HG02970 (cell line): Measurements from ENCODE around the gene RIMBP2.

Source experiments
- ATAC-seq: cut with Tn5 transposase; IDR thresholded peaks from one replicate; pipeline ENCODE4 v1.9.1; 2021; ENCODE audit warnings: mild to moderate bottlenecking, moderate library complexity, moderate number of reproducible peaks; ENCODE audit not compliant: unreplicated experiment, low FRiP score

The RIMBP2 gene

DNA sequence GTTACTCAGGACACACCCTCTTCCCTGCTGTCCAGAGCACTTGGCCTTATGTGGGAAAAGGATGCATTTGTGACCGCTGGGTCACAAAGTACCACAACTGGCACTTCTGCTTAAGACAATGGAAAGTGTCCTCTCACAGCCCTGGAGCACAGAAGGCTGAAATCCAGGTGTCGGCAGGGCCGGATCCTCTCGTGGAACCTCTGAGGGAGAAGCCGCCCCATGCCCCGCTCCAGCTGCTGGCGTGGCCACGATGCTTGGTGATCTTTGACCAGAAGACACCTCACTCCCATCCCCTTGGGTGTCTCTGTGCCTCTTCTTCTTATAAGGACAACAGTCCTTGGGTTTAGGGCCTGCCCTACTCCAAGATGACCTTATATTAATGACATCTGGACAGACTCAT, 221.4 kb downstream of the RIMBP2 start:
- no peak for ATAC-seq

DNA sequence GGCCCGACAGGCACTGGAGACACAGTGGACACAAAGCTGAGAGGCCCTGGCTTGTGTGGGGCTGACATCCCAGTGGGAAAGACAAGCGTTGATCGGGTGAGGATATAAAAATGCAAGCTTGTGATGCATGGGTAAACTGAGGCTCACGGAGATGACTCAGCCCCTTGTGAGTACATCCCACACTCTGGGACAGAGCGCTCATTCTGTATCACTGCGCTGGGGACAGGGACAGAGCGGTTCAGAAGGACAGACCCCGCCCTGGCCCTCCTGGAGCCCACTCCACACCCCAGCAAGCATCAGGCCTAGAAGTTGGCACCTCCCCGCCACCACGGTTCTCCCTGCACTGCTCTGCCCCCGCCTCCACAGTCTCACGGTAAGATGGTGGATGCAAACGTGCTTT, 222.1 kb downstream of the RIMBP2 start:
- ATAC-seq = no peak

DNA sequence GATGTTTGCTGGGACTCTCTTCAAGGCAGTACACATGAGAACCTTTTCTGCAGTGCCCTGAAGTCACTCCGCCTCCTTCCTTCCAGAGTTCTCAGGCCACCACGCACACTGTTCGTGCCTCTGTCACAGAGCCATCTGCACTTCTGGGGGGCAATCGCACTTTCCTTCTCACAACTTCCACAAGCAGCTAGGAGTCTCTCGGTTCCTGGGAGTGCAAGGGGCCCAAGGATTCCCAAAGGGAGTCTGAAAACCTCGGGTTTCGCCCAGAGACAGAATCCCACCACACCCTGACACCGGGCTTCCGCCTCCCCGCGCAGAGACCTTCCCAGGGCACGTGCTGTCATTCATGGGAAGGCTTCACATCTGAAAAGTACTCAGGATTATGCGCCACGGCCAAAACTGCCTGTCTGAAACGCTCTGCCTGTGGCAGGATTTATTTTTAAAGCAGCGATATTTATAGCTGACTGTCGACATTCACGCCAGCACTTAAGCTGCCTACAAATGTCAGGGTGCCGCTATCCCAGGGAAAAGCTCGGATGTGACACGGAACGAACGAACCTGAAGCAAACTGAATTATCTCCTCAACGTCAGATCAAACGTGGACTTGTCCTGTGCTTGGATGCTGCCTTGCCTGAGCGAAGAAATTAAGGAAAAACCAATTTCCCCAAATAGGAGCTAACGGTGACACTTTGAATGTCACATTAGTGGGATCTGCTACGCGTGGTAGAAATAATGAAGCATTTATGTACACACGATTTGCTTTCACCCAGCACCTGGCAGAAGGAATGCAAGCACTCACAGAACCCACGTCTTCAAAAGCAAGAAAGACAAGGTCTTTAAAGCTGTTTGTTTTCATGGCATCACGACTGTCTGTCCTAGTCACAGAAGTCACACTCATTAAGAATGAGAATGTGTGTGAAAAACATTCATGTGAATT, 224.4 kb downstream of the RIMBP2 start:
- no peak for ATAC-seq

DNA sequence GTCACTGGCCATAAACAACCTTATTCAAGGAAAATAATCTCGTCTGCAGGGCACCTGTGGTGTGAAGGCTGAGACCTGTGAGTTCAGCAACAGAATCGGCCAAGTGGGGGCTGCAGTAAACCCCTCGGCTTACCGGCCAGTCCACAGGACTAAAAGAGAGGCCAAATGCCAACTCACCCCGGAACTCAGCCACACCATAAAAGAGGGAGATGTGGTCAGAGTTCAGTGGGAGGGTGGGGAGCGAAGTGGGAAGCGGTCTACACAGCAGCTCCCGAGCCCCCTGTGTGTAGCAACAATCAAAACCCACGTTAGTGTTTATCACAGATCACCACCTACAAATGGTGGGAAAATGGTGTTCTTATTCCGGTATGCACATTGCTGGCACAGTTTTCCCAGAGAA, 225.4 kb downstream of the RIMBP2 start:
- no peak for ATAC-seq

DNA sequence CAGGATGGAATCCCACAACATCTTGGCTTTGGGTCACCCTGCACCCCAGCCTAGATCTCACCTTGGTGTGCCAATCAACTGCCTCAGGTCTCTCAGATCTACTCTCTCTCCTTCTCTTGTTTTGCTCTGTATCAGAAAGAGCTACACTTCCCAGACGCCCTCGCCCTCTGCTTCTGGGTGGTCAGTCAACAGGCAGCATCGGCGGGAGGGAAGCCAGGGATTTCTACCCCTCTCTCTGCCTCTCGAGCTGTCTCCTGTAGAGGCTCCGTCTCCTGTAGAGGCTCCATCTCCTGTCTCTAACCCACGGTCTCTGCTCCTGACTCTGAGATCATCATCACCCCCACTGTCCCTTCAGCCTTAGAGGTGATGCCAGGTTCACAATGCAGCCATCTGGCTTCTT, 226.8 kb downstream of the RIMBP2 start:
- no peak for ATAC-seq

DNA sequence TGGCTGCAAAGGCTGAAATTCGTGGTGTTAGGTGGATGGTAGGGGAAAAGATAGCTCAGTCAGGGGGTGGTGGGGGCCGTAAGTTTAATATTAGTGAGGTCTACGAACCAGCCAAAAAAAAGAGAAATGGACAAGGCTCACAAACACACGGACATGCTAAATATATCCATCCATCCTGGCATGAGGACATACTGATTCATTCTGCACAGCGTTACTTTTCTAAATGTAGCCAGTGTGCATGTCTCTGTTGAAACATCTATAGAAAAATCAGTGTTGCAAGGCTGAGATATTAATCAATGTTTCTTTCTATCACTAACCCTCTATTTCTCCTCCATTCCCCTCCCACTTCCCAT, 227.8 kb downstream of the RIMBP2 start:
- ATAC-seq = no peak

DNA sequence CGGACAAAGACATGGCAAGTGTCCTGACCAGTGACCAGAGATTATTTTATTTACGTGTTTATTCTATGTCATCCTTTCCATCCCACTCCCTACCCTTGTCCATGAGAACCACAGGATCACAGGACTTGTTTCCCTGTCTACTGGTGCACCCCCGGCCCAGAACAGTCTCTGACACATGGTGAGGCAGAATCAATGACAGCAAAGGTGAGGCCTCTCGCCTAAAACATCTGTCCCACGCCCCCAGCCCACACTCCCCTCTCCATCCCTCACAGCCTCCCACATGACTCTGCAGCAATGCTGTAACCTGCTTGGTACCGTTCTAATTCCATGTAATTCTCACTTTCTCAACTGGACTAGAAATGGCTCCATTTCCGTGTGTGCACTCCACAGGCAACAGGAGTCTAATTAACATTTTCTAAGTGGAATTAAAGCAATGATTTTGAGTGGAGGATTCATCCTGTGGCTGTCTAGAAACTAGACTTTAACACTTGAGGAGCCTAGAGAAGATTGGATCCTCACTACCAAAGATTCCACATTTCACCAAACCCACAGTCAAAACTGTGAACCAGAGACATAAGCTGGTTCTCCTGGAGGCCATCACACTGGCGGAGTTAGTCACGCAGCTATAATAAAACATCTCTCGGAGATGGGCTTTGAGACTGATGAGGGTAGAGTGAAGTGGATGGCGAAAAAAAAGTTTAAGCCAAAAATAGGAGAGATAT, 228.3 kb downstream of the RIMBP2 start:
- ATAC-seq = no peak

DNA sequence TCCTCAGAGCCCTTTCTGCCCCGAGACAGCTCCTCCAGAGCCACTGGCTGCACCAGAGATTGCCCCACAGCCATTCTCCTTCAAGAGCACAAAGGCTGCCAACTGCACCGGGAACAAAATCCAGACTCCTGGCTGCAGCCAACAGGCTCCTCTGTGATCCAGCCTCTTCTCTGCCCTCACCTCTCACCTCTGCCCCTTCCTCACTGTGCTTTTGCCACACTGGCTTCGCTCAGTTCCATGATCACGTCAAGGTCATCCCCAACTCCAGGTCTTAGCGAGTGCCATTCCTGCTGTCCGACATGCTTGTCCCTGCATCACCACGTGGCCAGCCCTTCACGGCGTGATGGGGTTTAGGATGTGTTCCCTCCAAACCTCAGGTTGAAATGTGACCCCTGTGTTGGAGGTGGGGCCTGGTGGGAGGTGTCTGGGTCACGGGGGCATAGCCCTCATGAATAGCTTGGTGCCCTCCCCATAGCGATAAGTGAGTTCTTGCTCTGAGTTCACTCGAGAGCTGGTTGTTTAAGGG, 229.1 kb downstream of the RIMBP2 start:
- no peak for ATAC-seq

DNA sequence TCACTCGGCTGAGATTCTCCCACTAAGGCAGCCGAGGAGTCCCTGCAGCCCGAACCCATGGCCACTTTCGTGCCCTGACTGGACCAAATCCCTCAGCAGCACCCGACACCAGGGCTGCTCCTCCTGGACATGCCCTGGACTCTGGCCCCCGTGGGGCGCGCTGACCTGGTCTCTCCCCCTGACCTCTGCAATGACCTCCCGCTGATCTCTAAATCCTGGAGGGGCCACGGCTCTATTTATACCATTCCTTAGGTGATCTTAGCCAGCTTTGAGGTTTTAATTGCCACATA, 230.0 kb downstream of the RIMBP2 start:
- ATAC-seq = no peak

DNA sequence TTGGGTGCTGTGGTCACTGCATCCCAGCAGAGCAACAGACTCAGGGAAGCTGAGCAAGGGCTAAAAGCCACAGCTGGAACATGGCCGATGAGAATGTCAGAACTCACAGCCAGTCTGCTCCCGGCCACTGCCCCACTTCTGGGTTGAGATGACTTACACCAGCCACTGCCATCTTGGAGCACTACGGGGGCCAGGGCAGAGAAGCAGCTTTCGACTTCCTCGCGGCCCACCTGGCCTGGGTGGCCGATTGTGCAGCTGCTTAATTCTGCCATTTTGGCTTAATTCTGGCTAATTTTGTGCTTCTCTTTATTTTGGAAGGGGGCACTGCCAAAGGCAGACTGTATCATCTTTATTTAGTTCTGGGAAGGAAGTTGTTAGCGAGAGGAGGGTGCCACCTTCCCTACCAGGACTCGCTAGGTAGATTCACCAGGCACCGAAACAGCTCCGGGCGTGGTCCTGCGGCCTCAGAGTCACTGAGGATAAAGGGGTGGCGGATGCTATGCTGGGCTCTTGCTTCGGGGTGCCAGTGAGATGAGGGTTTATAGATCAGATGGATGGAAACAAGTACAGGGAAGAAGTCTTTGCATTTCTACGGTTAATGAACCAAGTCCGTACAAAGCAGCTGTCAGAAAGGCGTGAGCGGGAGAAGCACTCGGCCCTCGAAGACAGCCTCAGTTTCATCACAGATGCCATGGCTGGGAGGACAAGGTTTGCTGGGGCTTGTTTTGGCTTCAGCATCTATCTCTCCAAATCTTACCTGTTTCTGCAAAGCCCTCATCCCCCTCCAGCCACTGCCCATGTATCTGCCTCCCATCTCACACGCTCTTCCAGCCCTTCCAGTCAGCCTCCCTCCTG, 230.6 kb downstream of the RIMBP2 start:
- ATAC-seq = no peak

DNA sequence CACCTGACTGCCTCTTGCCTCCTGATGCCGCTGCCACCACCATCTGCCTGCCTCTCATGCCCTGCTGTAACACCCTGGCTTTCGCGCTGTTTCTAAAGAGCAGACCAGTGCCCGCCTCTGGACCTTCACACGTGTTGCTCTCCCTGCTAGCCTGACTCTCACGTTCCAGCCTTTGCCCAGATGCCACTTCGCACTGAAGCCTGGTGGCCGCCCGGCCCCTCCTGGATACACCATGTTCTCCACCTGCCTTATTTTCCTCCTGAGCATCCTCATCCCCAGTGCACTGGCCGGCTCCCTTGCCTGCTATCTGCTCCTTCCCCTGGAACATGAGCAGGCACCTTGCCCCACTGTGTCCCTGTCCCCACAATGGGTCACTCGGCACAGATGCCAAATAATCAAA, 231.9 kb downstream of the RIMBP2 start:
- no peak for ATAC-seq

DNA sequence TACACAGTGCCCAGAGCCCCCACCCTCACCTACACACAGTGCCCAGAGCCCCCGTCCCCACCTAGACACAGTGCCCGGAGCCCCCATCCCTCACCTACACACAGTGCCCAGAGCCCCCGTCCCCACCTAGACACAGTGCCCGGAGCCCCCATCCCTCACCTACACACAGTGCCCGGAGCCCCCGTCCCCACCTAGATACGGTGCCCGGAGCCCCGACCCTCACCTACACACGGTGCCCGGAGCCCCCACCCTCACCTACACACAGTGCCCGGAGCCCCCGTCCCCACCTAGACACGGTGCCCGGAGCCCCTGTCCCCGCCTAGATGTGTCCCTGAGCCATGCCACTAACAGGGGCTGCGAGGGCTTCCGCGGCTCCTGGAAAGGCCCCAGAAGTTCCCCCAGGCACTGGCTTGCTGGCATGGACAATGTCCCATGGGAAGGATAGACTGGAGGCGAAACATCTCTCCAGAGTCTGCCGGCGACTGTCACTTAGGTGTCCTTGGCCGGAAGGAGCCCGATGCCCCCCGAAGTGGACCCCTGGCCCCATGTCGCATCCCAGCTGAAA, 232.4 kb downstream of the RIMBP2 start:
- no peak for ATAC-seq

DNA sequence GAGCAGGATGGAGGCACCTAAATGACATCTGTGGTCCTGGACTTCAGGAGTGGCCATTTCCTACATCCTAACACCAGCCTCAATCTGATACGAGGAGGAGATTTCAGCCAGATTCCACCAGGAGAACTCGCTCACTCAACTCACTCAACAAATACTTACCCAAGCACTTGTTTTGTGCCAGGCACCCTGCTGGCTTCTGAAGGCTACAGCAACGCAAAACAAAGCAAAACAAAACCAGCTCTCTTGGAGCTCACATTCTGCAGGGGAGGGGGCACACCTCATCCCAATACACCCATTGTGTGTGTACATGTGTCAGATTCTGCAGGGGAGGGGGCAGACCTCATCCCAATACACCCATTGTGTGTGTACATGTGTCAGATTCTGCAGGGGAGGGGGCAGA, 233.7 kb downstream of the RIMBP2 start:
- no peak for ATAC-seq

DNA sequence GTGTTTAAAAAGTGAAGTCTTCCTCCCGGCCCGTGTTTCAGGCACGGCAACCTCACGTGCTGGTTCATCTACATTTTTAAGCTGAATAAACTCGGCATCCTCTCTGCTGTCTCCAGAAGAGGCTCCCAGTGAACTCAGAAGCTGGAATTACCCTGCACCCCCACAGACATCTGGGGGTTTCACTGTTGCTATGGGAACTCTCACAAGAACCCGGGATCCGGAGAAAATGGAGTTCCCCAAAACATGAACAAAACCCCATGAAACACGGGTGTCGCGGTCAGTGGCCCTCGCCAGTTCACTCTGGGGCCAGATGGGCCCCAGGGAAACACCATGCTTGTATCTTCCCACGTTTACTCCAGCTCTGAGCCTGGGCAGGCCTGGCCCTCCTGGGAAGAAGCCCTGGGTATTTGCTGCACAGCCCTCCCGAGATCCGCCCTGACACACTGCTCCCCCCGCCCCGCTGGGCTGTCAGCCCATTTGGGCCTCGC, 234.7 kb downstream of the RIMBP2 start:
- no peak for ATAC-seq

DNA sequence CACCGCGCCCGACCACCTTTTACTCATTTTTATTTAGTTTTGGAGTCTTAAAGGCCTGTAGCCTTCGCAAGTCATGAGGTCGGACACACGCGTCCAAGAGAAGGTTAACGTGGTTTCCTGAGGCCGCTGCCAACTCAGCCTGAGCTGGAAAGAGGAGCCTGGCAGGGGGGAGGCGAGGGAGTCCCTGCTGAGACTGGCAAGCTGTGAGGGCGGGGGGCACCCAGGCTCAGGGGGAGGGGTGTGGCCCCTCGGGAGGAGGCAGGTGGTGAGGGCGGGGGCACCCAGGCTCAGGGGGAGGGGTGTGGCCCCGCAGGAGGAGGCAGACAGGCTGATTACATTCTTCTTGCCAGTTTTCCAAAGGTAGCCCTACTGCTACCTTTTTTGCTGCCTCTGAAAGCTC, 235.2 kb downstream of the RIMBP2 start:
- no peak for ATAC-seq

DNA sequence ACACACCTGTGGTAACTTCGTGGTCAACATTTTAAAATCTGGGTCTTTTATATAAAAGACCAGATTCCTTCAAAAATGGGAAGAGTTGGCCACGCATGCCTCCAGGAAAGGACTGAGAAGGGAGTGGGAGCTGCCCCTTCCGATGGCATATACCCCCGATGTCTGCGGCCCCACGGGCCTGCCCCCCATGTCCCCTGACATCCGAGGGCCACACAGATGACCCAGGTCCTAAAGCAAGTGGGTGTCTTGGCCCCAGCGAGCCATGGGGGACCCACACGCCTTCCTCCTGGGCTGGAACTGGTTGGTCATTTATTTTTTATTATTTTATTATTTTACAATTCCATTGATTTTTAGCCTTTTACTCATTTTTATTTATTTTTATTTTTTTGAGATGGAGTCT, 235.9 kb downstream of the RIMBP2 start:
- no peak for ATAC-seq

DNA sequence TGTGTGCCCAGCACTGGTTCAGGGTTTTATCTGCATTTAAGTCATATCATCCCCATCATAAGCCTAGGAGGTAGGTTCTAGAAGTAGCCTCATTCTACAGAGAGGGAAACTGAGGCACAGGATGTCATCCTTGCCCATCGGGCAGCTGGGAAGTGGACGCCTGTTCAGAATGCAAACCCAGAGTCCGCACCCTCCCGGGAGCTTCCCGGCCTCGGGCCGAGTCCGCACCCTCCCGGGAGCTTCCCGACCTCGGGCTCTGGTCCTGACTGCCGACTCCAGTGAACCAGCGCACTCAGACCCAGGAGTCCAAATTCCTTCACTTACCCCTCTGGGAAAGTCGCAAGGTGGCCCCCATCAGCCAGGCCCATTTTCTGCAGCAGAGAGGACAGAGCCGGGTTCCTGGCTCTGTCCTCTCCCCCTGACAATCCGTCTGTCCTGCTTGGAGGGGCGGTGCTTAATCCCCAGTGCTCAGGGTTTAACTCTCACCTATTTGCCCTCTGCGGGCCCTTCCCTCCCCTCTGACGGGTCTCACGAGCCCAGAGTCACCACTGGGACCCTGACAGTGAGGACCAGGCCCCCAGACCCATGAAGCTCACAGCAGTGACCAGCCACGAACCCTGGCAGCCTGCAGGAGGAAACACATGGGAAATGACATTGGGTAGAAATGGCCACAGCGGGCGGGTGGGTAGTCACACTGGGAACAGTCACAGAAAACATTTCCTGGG, 236.5 kb downstream of the RIMBP2 start:
- no peak for ATAC-seq

DNA sequence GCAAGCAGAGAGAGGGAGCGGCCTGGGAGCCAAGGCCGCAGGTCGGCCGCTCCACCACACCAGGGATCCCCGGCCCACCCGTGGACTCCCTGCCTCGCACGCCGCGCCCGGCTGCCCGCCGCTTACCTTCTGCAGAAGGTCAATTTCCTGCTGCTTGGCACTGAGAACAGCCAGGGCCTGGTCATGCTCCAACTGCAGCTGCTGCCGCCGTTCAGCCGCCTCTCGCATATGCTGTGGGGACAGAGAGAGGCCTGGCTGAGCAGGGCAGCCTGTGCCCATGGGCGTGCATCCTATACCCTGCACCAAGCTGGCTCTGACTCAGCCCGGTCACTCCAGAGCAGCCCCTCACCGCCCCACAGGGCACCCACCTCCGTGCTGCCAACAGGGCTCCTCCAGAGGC, 237.3 kb downstream of the RIMBP2 start:
- no peak for ATAC-seq

DNA sequence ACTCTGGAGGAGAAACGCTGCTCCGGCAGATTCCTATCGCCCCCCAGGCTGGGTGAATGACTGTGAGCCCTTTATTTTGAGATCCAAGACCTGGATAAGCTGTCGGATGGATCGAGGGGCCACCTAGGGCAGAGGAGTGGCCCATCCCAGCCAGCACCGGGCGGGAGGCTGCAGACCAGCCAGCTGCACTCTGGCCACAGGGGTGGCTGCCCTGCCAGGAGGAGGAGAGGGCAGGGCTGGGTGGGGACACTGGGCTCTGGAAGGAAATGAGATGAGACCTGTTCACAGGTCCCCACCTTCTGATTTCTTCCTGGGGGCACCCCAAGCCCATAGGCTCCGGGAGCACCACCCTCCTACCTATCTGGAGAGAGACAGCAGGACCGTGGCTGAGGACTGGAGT, 238.4 kb downstream of the RIMBP2 start:
- no peak for ATAC-seq

DNA sequence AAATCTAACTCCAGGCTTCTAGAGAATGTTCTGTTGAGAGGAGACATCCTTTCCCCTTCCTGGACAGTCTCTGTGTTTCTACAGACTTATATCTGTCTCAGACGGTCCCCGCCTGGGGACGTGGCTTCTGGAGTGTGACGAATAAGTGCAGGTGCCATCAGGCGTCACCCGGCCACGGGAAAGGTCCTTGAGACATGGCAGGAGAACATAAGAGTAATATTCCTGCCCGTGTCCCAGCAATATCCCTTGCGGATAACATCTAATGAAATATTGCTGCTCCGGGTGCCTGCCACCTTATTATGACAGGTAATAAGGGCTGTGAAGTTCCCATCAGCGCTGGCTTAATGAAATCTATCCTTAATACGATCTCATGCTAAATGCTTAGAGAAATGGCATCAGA, 238.8 kb downstream of the RIMBP2 start:
- no peak for ATAC-seq
